Fibroblast of lung (primary cell): ENCODE measurements around the gene IMMP2L. TPM values are rescaled to one million over a fixed set of nuclear protein-coding genes. Genes with fewer than 3 reads are reported as not detected.

Source experiments
- DNase-seq, 2 donors: peaks; one replicate each; pipeline versions ENCODE4 v3.0.0 to v3.0.0-alpha.2; 2010; ENCODE audit warnings: low read depth in 2 of 2
- H2AFZ ChIP-seq: 2 replicates; pipeline ENCODE4 v1.5.1; 2012; ENCODE audit warnings: low read length, control low read depth, inconsistent platforms
- H3K27ac ChIP-seq: 2 replicates; pipeline ENCODE4 v1.5.1; 2011; ENCODE audit warnings: low read length, control low read depth; ENCODE audit not compliant: insufficient read depth
- H3K27me3 ChIP-seq: 2 replicates; pipeline ENCODE4 v1.5.1; 2011; ENCODE audit warnings: mild to moderate bottlenecking, low read length; ENCODE audit not compliant: control insufficient read depth, insufficient read depth
- H3K36me3 ChIP-seq: 2 replicates; pipeline ENCODE4 v1.5.1; 2011; ENCODE audit warnings: low read length; ENCODE audit not compliant: control insufficient read depth, insufficient read depth
- H3K4me1 ChIP-seq: 2 replicates; pipeline ENCODE4 v1.5.1; 2011; ENCODE audit warnings: low read length; ENCODE audit not compliant: control insufficient read depth, insufficient read depth; ENCODE audit errors: extremely low read depth
- H3K4me2 ChIP-seq: 2 replicates; pipeline ENCODE4 v1.5.1; 2011; ENCODE audit warnings: low read length, control low read depth; ENCODE audit not compliant: insufficient read depth; ENCODE audit errors: extremely low read depth
- H3K4me3 ChIP-seq, 4 experiments: fragments of 200-600 bp in 1 of 4; sonication (generic) in 1 of 4; replicated peaks in 1 of 4; 2 replicates each; pipeline ENCODE4 v1.5.1; 2011 to 2016; ENCODE audit warnings: low read length in 4 of 4, low read depth in 3 of 4, mild to moderate bottlenecking in 3 of 4, control low read depth in 2 of 4, inconsistent platforms in 1 of 4, mixed read lengths in 1 of 4; ENCODE audit not compliant: insufficient read depth in 1 of 4; ENCODE audit errors: control extremely low read depth in 1 of 4
- H3K79me2 ChIP-seq: 2 replicates; pipeline ENCODE4 v1.5.1; 2012; ENCODE audit warnings: mild to moderate bottlenecking, low read length, inconsistent platforms; ENCODE audit not compliant: control insufficient read depth, insufficient read depth
- H3K9ac ChIP-seq: 2 replicates; pipeline ENCODE4 v1.5.1; 2011; ENCODE audit warnings: mild to moderate bottlenecking, low read length, control low read depth; ENCODE audit not compliant: insufficient read depth
- H3K9me3 ChIP-seq: 2 replicates; pipeline ENCODE4 v1.5.1; 2012; ENCODE audit warnings: low read depth, low read length; ENCODE audit not compliant: control insufficient read depth, insufficient read depth
- H4K20me1 ChIP-seq: 2 replicates; pipeline ENCODE4 v1.5.1; 2011; ENCODE audit warnings: low read length; ENCODE audit not compliant: control insufficient read depth, insufficient read depth; ENCODE audit errors: extremely low read depth
- CTCF ChIP-seq, 2 donors: IDR thresholded peaks in 1 of 2; conservative IDR thresholded peaks in 1 of 2; 1 replicate in 1 of 2; 2 replicates in 1 of 2; pipeline ENCODE4 v1.5.1; 2011 to 2012; ENCODE audit warnings: low read length in 2 of 2, control low read depth in 1 of 2, inconsistent platforms in 1 of 2, low read depth in 1 of 2, mild to moderate bottlenecking in 1 of 2
- EZH2 ChIP-seq: IDR thresholded peaks from 2 replicates; pipeline ENCODE4 v1.5.1; 2012; ENCODE audit warnings: low read length, control low read depth, mild to moderate bottlenecking; ENCODE audit errors: missing control alignments
- polyA plus RNA-seq, 2 donors: library from polyadenylated mRNA; depleted of rRNA in 1 of 2; stranded (reverse) in 1 of 2; unstranded in 1 of 2; fragments of >200 nt; gene quantifications; 2 replicates each; pipeline ENCODE4 v1.2.1, GENCODE V29; 2011 to 2012; ENCODE audit warnings: missing spikeins in 1 of 2
- total RNA-seq: library from RNA; depleted of rRNA; stranded (reverse); fragments of >200 nt; gene quantifications from 2 replicates; pipeline ENCODE4 v1.2.1, GENCODE V29; 2014

IMMP2L gene
- total and polyA plus RNA-seq, 2 donors (not counting 1 experiment from before 2014, with no cell fraction given), result 6.9 to 14.4 TPM

- Histone ChIP-seq H2AFZ (no peak overlapping the region), H3K27me3 (no peaks in the 10 kb centered on the region), H3K36me3 (no peaks in the 10 kb centered on the region), H3K79me2 (no peaks in the 10 kb centered on the region), H3K4me2 (no peak overlapping the region), H3K27ac (no peak overlapping the region), H3K4me1 (no peaks in the 10 kb centered on the region), H3K9ac (no peak overlapping the region), H3K4me3 (no peak overlapping the region), H3K9me3 (no peaks in the 10 kb centered on the region), H4K20me1 (no peaks in the 10 kb centered on the region)
- DNase-seq, result no peak
- no peak for TF ChIP-seq CTCF (conservative IDR thresholded peaks at IDR 0.05 in 1 of 2, IDR thresholded peaks at IDR 0.05 in 1 of 2; ENCODE audit: low read depth in 1 of 2, low read length in 2 of 2)
- TF ChIP-seq EZH2, result no peak
These were observed 915.5 kb downstream of the IMMP2L start for GRCh38 chr7:110646804-110647203.

- Histone ChIP-seq H3K9ac (no peak overlapping the region), H3K27ac (no peak overlapping the region), H3K4me3 (no peak overlapping the region), H3K4me1 (no peaks in the 10 kb centered on the region), H2AFZ (no peak overlapping the region), H3K79me2 (no peaks in the 10 kb centered on the region), H4K20me1 (no peaks in the 10 kb centered on the region), H3K36me3 (no peaks in the 10 kb centered on the region), H3K27me3 (no peaks in the 10 kb centered on the region), H3K9me3 (no peaks in the 10 kb centered on the region), H3K4me2 (no peak overlapping the region)
- no peak for TF ChIP-seq CTCF (conservative IDR thresholded peaks at IDR 0.05 in 1 of 2, IDR thresholded peaks at IDR 0.05 in 1 of 2; ENCODE audit: low read depth in 1 of 2, low read length in 2 of 2)
- no peak for TF ChIP-seq EZH2
- DNase-seq, result no peak
These were observed 916.7 kb downstream of the IMMP2L start for GRCh38 chr7:110645616-110646015.

GRCh38 chr7:110645060-110645459 is 917.2 kb downstream of the IMMP2L start:
- Histone ChIP-seq H3K4me3 (no peak overlapping the region), H3K27ac (no peak overlapping the region), H3K4me1 (no peaks in the 10 kb centered on the region), H3K9ac (no peak overlapping the region), H3K27me3 (no peaks in the 10 kb centered on the region), H3K9me3 (no peaks in the 10 kb centered on the region), H4K20me1 (no peaks in the 10 kb centered on the region), H2AFZ (no peak overlapping the region), H3K36me3 (no peaks in the 10 kb centered on the region), H3K4me2 (no peak overlapping the region), H3K79me2 (no peaks in the 10 kb centered on the region)
- no peak for DNase-seq
- TF ChIP-seq EZH2 (no peak), CTCF (conservative IDR thresholded peaks at IDR 0.05 in 1 of 2, IDR thresholded peaks at IDR 0.05 in 1 of 2; ENCODE audit: low read depth in 1 of 2, low read length in 2 of 2) (no peak)
